Adipose tissue (tissue), 3 donors: ENCODE measurements around the gene NF2. TPM values are rescaled to one million over a fixed set of nuclear protein-coding genes. Genes with fewer than 3 reads are reported as not detected.
"Not testable (repeated sequence)": the region's sequence is repeated elsewhere in the genome, so short reads cannot be mapped to it uniquely, and the experiment has no call there.

Experiments
- H3K27ac ChIP-seq: one replicate; pipeline ENCODE4 v1.5.1; 2013; ENCODE audit warnings: low read depth, low read length
- WGBS, 3 donors: extraction: QIAGEN DNeasy Blood & Tissue Kit; methylation state at CpG; one replicate each; pipeline ENCODE4 v1.1.7; 2013; 5-methylcytosine and 5-hydroxymethylcytosine counted together
- polyA plus RNA-seq, 3 donors: library from polyadenylated mRNA; stranded (reverse); fragments of 200-250 nt; gene quantifications; one replicate each; pipeline ENCODE4 v1.2.3, GENCODE V29; 2013
- donor health status: healthy with polysubstance abuse.
- donor health status: Bipolar disorder and iron deficiency.
- donor health status: healthy.

Gene NF2
- polyA plus RNA-seq, 3 donors, result 5.2 to 15.9 (median 8.3) TPM

DNA sequence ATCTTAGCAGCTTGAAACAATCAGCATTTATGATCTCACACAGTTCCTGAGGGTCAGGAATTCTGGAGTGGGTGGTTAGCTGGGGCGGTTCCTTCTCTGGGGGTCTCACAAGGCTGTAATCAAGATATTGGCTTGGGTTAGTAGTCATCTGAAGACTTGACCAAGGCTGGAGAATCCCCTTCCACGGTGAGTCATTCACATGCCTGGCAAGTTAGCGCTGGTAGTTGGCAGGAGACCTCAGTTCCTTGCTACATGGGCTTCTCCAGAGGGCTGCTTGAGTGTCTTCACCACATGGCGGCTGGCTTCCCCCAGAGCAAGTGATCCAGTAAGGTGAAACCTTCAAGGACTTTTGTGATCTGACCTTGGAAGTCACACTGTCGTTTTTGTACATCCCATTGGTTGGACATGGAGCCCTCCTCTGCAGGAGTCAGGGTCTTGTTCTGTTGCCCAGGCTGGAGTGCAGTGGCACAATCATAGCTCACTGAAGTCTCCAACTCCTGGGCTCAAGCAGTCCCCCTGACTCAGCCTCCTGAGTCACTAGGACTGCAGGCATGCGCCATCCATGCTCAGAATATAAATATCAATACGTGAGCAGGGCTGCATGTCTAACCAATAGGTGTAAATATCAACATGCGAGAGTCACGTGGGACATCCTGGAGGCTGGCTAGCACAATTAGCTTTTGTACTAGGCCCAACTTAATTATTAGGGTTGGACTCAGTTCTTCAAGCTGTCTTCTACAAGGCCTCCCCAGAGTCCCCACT is 15.3 kb upstream of the NF2 start:
- WGBS, 3 donors, result 73 to 80% (median 76%) methylated on average over 9 of the region's 9 CpGs
- no peak overlapping the region for H3K27ac ChIP-seq

DNA sequence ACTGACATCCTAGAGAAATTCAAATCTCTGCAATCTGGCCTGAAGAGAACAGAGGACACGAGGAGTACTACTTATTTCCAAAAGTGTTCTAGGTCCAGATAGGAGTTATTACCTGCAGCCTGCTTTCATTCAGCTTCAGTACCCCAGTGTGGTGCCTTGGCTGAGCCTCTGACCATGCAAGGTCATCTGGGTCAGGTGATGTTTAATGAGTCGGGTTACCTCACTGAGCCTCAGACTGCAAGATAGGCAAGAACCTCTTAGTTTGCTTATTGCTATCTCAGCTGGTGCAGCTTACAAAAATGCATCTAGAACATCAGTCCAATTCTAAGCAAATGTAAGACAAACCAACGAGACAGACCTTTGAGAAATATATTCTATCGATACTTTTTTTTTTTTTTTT is 9.5 kb upstream of the NF2 start:
- 43 to 73% (median 69%) methylated on average over 4 of the region's 4 CpGs for WGBS, 3 donors
- H3K27ac ChIP-seq, result no peak overlapping the region

DNA sequence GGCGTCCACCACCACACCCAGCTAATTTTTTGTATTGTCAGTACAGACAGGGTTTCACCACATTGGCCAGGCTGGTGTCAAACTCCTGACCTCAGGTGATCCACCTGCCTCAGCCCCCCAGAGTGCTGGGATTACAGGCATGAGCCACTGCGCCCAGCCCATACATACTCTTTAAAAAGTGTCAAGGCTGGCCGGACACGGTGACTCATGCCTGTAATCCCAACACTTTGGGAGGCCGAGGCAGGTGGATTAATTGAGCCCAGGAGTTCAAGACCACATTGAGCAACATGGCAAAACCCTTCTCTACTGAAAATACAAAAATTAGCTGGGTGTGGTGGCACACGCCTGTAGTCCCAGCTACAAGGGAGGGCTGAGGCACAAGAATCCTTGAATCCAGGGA is 9.0 kb upstream of the NF2 start:
- H3K27ac ChIP-seq, result not testable (repeated sequence)
- 90 to 94% (median 93%) methylated on average over 6 of the region's 6 CpGs for WGBS, 3 donors

- 89 to 94% (median 93%) methylated on average over 10 of the region's 10 CpGs for WGBS, 3 donors
- H3K27ac ChIP-seq, result no peak overlapping the region
Measured at GRCh38 chr22:29596408-29596807, 7.0 kb upstream of the NF2 start.

- H3K27ac ChIP-seq, result not testable (repeated sequence)
- WGBS, 3 donors, result 90 to 93% (median 92%) methylated on average over 50 to 57 of the region's 57 CpGs
Measured at GRCh38 chr22:29597871-29598683, 5.4 kb upstream of the NF2 start.

GRCh38 chr22:29598684-29599020 is 4.8 kb upstream of the NF2 start:
- no peak overlapping the region for H3K27ac ChIP-seq
- WGBS, 3 donors, result 83 to 95% (median 94%) methylated on average over 3 of the region's 3 CpGs

GRCh38 chr22:29604076-29604360 is 585 bp downstream of the NF2 start:
- 0% methylated on average over 12 of the region's 12 CpGs for WGBS, 3 donors
- H3K27ac ChIP-seq, result peak overlapping the region; percentile 80

DNA sequence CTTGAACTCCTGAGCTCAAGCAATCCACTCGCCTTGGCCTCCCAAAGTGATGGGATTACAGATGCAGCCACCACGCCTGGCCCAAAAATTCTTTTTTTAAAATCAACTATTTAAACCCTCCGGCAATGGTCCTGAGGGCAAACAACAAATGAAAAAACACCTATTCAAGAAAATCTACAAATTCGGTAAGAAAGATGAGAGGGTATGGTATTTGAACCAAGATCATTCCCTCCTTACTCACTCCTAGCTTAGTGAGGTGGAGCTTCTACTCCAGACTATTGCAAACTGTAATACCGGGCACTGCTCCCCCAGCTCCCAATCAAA is 2.1 kb downstream of the NF2 start:
- no peak overlapping the region for H3K27ac ChIP-seq
- 92 to 94% (median 92%) methylated on average over 5 of the region's 5 CpGs for WGBS, 3 donors

GRCh38 chr22:29606320-29606719 is 2.9 kb downstream of the NF2 start:
- WGBS, 3 donors, result 88 to 97% (median 94%) methylated on average over 3 of the region's 3 CpGs
- H3K27ac ChIP-seq, result no peak overlapping the region

DNA sequence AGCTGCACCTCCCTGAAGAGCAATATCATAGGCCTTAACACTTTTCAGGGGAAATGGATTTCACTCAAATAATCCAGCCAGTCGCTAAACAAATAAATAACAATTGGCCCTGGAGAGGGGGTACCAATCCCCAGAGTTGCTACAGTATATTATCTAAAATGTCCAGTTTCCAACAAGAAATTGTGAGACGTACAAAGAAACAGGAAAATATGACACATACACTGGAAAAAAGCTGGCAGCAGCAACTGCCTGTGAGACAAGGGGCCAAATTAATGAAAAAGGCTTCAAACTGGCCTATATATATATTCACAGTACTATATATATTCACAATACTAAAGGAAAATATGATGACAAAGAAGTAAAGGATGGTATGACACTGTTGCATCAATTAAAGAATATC is 4.0 kb downstream of the NF2 start:
- 72 to 76% (median 74%) methylated on average over 2 of the region's 2 CpGs for WGBS, 3 donors
- no peak overlapping the region for H3K27ac ChIP-seq

GRCh38 chr22:29609139-29609538 is 5.7 kb downstream of the NF2 start:
- WGBS, 3 donors, result 62 to 72% (median 68%) methylated on average over 2 of the region's 2 CpGs
- H3K27ac ChIP-seq, result no peak overlapping the region

GRCh38 chr22:29610780-29611179 is 7.3 kb downstream of the NF2 start:
- no peak overlapping the region for H3K27ac ChIP-seq
- WGBS, 3 donors, result 82 to 91% (median 90%) methylated on average over 1 of the region's 1 CpG

DNA sequence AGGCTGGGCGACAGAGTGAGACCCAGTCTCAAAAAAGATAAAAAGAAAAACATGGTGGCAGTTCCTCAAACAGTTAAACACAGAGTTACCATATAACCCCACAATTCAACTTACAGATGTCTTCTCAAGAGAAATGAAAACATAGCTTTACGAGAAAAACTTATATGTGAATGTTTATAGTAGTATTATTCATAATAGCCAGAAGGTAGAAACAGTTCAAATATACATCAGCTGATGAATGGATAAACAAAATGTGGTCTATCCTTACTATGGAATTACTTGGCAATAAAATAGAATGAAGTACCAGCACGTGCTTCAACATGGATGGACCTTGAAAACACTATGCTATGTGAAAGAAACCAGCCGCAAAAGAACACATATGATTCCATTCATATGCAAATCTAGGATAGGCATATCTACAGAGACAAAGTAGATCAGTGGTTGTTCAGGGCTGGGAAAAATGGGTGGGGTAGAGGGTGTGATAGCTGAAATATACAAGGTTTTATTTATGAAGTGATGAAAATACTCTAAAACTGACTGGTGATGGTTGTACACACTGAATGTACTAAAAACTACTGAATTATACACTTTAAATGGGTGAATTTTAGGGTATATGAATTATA is 12.4 kb downstream of the NF2 start:
- H3K27ac ChIP-seq, result no peak overlapping the region
- 79 to 96% (median 90%) methylated on average over 4 of the region's 4 CpGs for WGBS, 3 donors

- no peak overlapping the region for H3K27ac ChIP-seq
- 11 to 44% (median 32%) methylated on average over 2 of the region's 2 CpGs for WGBS, 3 donors
Measured at GRCh38 chr22:29617922-29618629, 14.6 kb downstream of the NF2 start.

GRCh38 chr22:29621761-29622526 is 18.5 kb downstream of the NF2 start:
- no peak overlapping the region for H3K27ac ChIP-seq
- 39 to 50% (median 41%) methylated on average over 5 of the region's 5 CpGs for WGBS, 3 donors

DNA sequence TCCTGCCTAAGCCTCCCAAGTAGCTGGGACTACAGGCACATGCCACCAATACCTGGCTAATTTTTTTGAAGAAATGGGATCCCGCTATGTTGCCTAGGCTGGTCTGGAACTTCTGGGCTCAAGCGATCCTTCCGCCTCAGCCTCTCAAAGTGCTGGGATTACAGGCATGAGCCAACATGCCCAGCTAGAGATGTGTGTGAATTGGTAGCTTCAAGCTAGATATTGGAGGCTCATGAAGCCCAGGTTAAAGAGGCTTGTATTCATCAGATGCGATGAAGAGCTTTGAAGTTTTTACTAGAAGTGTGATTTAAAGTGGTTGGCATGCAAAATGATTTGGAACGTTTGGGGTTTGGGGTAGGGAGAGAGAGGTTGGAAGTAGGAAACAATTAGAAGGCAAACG is 19.6 kb downstream of the NF2 start:
- H3K27ac ChIP-seq, result no peak overlapping the region
- WGBS, 3 donors, result 83% methylated on average over 6 of the region's 6 CpGs

DNA sequence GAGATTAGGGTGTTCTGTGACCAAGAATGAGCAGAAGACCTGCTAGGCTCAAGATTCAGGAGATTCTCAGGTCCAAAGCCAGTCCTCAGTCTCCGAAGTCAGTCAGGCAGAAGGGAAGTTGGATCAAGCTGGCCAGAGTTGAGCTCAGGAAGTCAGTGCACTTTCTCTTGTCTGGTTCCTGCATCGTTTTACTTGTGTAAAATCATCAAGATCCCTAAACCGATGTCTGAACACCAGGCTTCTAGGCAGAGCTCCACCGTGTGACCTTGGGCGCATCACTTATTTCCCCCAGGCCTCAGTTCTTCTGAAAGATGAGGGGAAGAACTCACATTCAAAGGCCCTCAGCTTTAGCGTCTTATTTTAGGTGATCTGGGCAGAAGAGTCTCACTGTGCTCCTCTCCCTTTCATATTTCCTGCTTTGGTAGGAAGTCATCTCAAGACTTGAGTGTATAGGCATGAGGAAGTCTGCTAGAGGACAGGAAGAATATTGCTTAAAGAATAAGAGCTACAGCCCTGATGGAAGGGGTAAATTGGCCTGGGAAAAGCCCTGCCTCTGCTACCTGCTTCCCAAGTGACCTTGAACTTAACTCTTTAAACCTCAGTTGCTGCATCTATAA is 20.2 kb downstream of the NF2 start:
- H3K27ac ChIP-seq, result no peak overlapping the region
- 39 to 55% (median 47%) methylated on average over 6 of the region's 6 CpGs for WGBS, 3 donors
